MCF 10A (cell line): ENCODE results near the gene UTP25. TPM values are rescaled to one million over a fixed set of nuclear protein-coding genes. Genes with fewer than 3 reads are reported as not detected.
"Not testable (repeated sequence)": the region's sequence is repeated elsewhere in the genome, so short reads cannot be mapped to it uniquely, and the experiment has no call there.

Experiments used
- BruUV-seq: library from RNA; stranded (reverse); fragments of 400-500 nt; replicated peaks from 2 replicates; lab custom pipeline; 2021; lab: Mats Ljungman, UMichigan
- CTCF ChIA-PET: fragments of 300-600 bp; sonication (Branson Sonifier 250); formaldehyde crosslinking; extraction: SDS; loops from one replicate; lab custom pipeline; 2021; ENCODE audit warnings: antibody characterized with exemption, inconsistent platforms; lab: Yijun Ruan, JAX
- POLR2A ChIA-PET: fragments of 300-600, 350-650 bp; sonication (Branson Sonifier 250); formaldehyde crosslinking; extraction: SDS; loops from one replicate; lab custom pipeline; 2020; ENCODE audit warnings: antibody characterized with exemption, inconsistent platforms; lab: Yijun Ruan, JAX
- DNase-seq: peaks from one replicate; pipeline ENCODE4 v3.0.0-alpha.2; 2018; ENCODE audit not compliant: unreplicated experiment
- H3K27ac Mint-ChIP-seq: one replicate; pipeline ENCODE4 v1.8.0; 2022; ENCODE audit warnings: mild to moderate bottlenecking, low read depth, mixed read lengths; ENCODE audit not compliant: unreplicated experiment
- H3K27me3 Mint-ChIP-seq: one replicate; pipeline ENCODE4 v1.8.0; 2022; ENCODE audit warnings: mixed read lengths; ENCODE audit not compliant: insufficient read depth, unreplicated experiment
- H3K36me3 Mint-ChIP-seq: one replicate; pipeline ENCODE4 v1.8.0; 2022; ENCODE audit warnings: mild to moderate bottlenecking, moderate library complexity, mixed read lengths; ENCODE audit not compliant: insufficient read depth, unreplicated experiment
- H3K4me1 Mint-ChIP-seq: one replicate; pipeline ENCODE4 v1.8.0; 2022; ENCODE audit warnings: mixed read lengths; ENCODE audit not compliant: insufficient read depth, unreplicated experiment
- H3K4me3 Mint-ChIP-seq: one replicate; pipeline ENCODE4 v1.8.0; 2022; ENCODE audit warnings: mild to moderate bottlenecking, moderate library complexity, mixed read lengths; ENCODE audit not compliant: unreplicated experiment
- H3K9me3 Mint-ChIP-seq: one replicate; pipeline ENCODE4 v1.8.0; 2022; ENCODE audit warnings: mixed read lengths; ENCODE audit not compliant: unreplicated experiment
- CTCF ChIP-seq: fragments of 200-600 bp; IDR thresholded peaks from one replicate; pipeline ENCODE4 v1.8.0; 2022; ENCODE audit warnings: antibody characterized with exemption, mild to moderate bottlenecking; ENCODE audit not compliant: unreplicated experiment
- intact Hi-C: fragments of 100-400 bp; cut with micrococcal nuclease; formaldehyde crosslinking; loops from 2 replicates; pipeline ENCODE4 v1.14.1; 2022
- total RNA-seq: library from RNA; stranded (reverse); gene quantifications from 2 replicates; pipeline ENCODE4 v1.2.3, GENCODE V29; 2022

UTP25 gene
- total RNA-seq, 1 experiment from 2014 or later = 23.8 TPM

- peak; percentile 46 for DNase-seq
- POLR2A ChIA-PET = interaction anchor here (0.6 to 1.9 kb wide), 18 partner anchors 9 to 98 kb away, joined by 3 to 16 read pairs (median 4); partner anchors contain the start of gene UTP25
- Mint-ChIP-seq H3K4me3 (no peak overlapping the region), H3K36me3 (no peaks in the 10 kb centered on the region), H3K4me1 (peaks cover 51% of the 10 kb centered on the region), H3K27ac (peak overlapping the region; percentile 91), H3K9me3 (no peaks in the 10 kb centered on the region), H3K27me3 (no peaks in the 10 kb centered on the region)
- intact Hi-C loops = no loop called here
- no peak for TF ChIP-seq CTCF
- CTCF ChIA-PET = interaction anchor here (0.7 to 6.0 kb wide), 10 partner anchors 10 to 96 kb away, joined by 3 to 66 read pairs (median 4); partner anchors contain the start of gene UTP25
- no TSS peak for BruUV-seq
Observed at GRCh38 chr1:209890641-209891330, 63.0 kb downstream of the UTP25 start.

GRCh38 chr1:209893751-209894150, 66.0 kb downstream of the UTP25 start:
- no TSS peak for BruUV-seq
- H3K9me3 Mint-ChIP-seq = peaks cover 7% of the 10 kb centered on the region
- peak overlapping the region; percentile 93 for H3K27ac Mint-ChIP-seq
- TF ChIP-seq CTCF = no peak
- ChIA-PET POLR2A (interaction anchor here (1.0 to 3.5 kb wide), 6 partner anchors 9 to 54 kb away, joined by 3 to 35 read pairs (median 10); no protein-coding TSS in a partner anchor), CTCF (interaction anchor here (0.6 to 4.7 kb wide), 13 partner anchors 16 to 406 kb away, joined by 3 to 26 read pairs (median 3); no protein-coding TSS in a partner anchor)
- H3K4me1 Mint-ChIP-seq = peaks cover 46% of the 10 kb centered on the region
- H3K36me3 Mint-ChIP-seq = no peaks in the 10 kb centered on the region
- no peaks in the 10 kb centered on the region for H3K27me3 Mint-ChIP-seq
- H3K4me3 Mint-ChIP-seq = no peak overlapping the region
- DNase-seq = no peak
- intact Hi-C loops = no loop called here

- peak; percentile 82 for DNase-seq
- Mint-ChIP-seq H3K27ac (peak overlapping the region; percentile 93), H3K9me3 (peaks cover 7% of the 10 kb centered on the region), H3K4me3 (no peak overlapping the region), H3K4me1 (peaks cover 50% of the 10 kb centered on the region), H3K36me3 (no peaks in the 10 kb centered on the region), H3K27me3 (no peaks in the 10 kb centered on the region)
- intact Hi-C loops = loop anchor here (1.0 kb wide), 1 partner anchor 22 kb away; no protein-coding TSS in a partner anchor
- no TSS peak for BruUV-seq
- CTCF ChIA-PET = interaction anchor here (0.6 to 4.7 kb wide), 13 partner anchors 9 to 1619 kb away, joined by 3 to 26 read pairs (median 5); no protein-coding TSS in a partner anchor
- POLR2A ChIA-PET = interaction anchor here (0.7 to 4.2 kb wide), 16 partner anchors 10 to 93 kb away, joined by 3 to 37 read pairs (median 5); no protein-coding TSS in a partner anchor
- TF ChIP-seq CTCF = no peak
Observed at GRCh38 chr1:209895709-209896108, 67.9 kb downstream of the UTP25 start.

GRCh38 chr1:209896346-209896745, 68.6 kb downstream of the UTP25 start:
- no peak for DNase-seq
- BruUV-seq = no TSS peak
- Mint-ChIP-seq H3K4me1 (peaks cover 49% of the 10 kb centered on the region), H3K9me3 (peaks cover 7% of the 10 kb centered on the region), H3K36me3 (no peaks in the 10 kb centered on the region), H3K27ac (peak overlapping the region; percentile 93), H3K27me3 (no peaks in the 10 kb centered on the region), H3K4me3 (no peak overlapping the region)
- CTCF ChIA-PET = interaction anchor here (1.3 to 4.7 kb wide), 7 partner anchors 10 to 110 kb away, joined by 3 to 26 read pairs (median 6); no protein-coding TSS in a partner anchor
- POLR2A ChIA-PET = interaction anchor here (0.7 to 4.2 kb wide), 13 partner anchors 11 to 92 kb away, joined by 3 to 37 read pairs (median 5); no protein-coding TSS in a partner anchor
- intact Hi-C loops = loop anchor here (1.0 kb wide), 1 partner anchor 23 kb away; no protein-coding TSS in a partner anchor
- no peak for TF ChIP-seq CTCF

GRCh38 chr1:209898271-209898670, 70.5 kb downstream of the UTP25 start:
- Mint-ChIP-seq H3K4me1 (peaks cover 48% of the 10 kb centered on the region), H3K27ac (peak overlapping the region; percentile 21)
- DNase-seq, H3K27me3 Mint-ChIP-seq, intact Hi-C loops, BruUV-seq, H3K9me3 Mint-ChIP-seq, H3K4me3 Mint-ChIP-seq, H3K36me3 Mint-ChIP-seq: not testable (repeated sequence)
- CTCF ChIA-PET = interaction anchor here (1.1 to 4.7 kb wide), 6 partner anchors 24 to 431 kb away, joined by 3 to 26 read pairs (median 8); partner anchors contain the start of gene HHAT
- POLR2A ChIA-PET = interaction anchor here (1.2 to 4.2 kb wide), 3 partner anchors 11 to 14 kb away, joined by 3 to 37 read pairs (median 8); no protein-coding TSS in a partner anchor
